ENCODE results near the gene TMC3. TPM values are rescaled to one million over a fixed set of nuclear protein-coding genes. Genes with fewer than 3 reads are reported as not detected.
"Not testable (repeated sequence)": the region's sequence is repeated elsewhere in the genome, so short reads cannot be mapped to it uniquely, and the experiment has no call there.

The TMC3 gene
- total RNA-seq, 1 donor from 2014 or later, result not detected

DNA sequence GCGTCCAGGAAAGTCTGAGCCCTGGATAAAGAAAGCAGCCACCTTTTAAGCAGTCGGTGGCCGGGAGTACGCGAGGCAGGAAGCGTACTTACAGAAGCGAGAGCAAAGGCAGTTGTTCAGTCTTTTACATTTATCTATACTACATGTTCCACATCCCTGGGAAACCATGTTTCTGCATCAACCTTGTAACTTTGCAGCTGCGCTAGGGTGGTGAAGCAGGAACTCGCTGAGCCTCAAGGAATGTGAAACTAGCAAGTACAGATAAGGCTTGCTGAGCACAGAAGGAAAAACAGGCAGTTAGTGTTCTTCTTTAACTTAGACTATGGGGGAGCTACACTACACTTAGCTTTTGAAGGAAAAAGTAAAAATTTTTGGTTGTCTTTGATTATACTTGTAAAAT, 42.9 kb downstream of the TMC3 start:
- DNase-seq; ATAC-seq (ENCODE audit: poor library complexity); intact Hi-C loops (cut with DNase I): not testable (repeated sequence)

DNA sequence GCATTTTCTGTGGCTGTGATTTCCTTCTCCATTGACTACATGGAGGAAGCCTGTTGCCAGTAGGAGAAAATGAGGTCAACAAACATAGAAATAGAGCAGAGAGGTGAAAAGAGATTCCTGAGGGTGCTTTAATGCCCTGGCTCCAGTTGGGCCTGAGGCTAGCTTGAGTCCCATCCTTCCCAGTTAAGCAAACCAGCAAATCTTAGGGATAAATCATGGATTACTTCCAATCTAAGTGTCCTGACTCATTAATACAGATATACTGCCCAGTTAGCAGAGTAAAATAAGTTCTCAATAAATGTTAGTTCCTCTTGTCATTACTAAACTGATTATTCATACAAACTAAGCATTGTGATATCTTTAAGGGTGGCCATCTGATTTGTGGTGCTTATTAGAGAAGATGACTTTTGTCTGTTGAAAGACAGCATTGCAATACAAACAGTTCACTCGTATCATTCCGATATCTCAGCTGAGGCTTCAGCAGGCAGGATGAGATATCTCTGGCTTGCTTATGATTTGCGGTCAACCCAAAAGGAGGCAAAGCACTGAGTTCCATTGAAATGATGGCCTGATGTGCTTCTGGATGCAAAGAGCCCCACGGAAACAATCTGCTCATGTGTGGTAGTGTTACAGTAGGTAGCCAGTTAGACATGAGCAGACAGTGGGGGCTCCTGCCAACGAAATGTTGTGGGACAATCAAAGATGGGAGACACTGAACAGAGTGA, 43.5 kb downstream of the TMC3 start:
- DNase-seq, result no peak

DNA sequence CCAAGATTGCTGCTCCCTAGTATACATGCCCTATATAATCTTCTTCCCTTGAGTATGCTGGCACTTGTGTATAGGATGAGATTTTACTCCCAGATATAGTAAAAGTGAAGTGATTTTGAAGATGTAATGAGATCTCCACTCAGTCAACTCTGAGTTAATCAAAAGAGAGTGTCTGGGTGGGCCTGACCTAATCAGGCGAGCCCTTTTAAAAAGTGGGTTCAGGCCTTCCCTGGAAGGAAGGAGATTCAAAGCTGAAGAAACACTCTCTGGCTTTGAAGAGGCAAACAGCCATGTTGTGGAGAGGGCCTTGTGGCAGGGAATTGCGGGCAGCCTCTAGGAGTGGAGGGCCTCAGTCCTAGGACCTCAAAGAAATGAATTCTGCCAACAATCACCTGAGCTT, 44.6 kb downstream of the TMC3 start:
- ATAC-seq (ENCODE audit: poor library complexity) (no peak), DNase-seq (no peak)
- intact Hi-C loops (cut with DNase I), result no loop called here

More for the DNA sequence above, 43.5 kb downstream of the TMC3 start:
- intact Hi-C loops (cut with DNase I), result no loop called here
- ATAC-seq (ENCODE audit: poor library complexity), result no peak

DNA sequence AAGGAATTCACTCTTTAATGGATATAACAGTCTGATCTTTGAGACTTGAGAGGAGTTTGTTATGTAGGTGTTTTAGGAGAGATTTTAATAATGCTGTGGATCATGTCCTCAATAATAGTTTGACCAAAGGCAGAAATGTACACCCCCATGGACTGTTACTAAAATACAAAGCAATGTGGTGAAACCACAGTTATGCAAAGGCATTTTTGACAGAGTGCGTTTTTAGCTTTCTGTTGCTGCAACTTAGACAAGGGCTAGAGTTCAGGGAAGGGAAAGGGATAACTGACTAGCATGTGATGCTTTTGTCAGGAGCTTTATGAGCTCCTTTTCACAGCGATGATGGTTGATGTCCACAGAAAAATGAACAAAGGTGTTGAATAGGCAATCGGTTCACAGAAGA, 46.5 kb downstream of the TMC3 start:
- DNase-seq, result no peak
- intact Hi-C loops (cut with DNase I), result no loop called here
- no peak for ATAC-seq (ENCODE audit: poor library complexity)

DNA sequence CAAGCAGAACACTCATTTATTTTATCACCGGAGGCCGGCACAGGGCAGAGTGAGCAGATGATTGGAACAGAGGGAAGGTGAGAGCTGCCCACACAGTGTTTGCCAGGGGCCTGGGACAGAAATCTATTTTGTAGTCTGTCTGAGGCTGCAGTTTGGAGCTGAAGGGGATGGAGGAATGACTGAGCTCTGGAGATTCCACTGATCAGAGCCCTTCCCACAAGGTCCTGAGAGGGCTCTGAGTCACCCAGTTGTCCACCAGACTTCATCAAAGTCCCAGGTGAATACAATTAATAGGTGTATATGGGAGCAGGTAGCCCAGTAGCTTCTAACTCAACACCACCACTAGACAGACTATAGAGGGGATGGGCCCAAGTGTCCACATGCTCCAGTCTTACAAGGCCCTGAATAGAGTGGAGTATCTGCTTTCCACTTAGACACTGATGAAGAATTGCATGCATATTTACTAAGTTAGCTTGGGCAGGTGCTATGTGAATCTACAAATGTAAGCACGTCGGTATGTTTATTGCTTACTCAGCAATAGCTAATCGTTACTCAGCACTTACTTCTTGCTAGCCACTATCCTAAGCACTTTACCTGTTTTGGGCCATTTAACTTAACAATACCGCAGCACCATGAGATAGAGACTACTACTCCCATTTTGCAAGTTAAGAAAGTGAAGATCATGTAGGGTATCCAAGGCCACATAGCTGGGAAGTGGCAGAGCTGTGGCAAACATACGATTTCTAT, 47.4 kb downstream of the TMC3 start:
- ATAC-seq (ENCODE audit: poor library complexity) (no peak), DNase-seq (no peak)
- intact Hi-C loops (cut with DNase I), result no loop called here

DNA sequence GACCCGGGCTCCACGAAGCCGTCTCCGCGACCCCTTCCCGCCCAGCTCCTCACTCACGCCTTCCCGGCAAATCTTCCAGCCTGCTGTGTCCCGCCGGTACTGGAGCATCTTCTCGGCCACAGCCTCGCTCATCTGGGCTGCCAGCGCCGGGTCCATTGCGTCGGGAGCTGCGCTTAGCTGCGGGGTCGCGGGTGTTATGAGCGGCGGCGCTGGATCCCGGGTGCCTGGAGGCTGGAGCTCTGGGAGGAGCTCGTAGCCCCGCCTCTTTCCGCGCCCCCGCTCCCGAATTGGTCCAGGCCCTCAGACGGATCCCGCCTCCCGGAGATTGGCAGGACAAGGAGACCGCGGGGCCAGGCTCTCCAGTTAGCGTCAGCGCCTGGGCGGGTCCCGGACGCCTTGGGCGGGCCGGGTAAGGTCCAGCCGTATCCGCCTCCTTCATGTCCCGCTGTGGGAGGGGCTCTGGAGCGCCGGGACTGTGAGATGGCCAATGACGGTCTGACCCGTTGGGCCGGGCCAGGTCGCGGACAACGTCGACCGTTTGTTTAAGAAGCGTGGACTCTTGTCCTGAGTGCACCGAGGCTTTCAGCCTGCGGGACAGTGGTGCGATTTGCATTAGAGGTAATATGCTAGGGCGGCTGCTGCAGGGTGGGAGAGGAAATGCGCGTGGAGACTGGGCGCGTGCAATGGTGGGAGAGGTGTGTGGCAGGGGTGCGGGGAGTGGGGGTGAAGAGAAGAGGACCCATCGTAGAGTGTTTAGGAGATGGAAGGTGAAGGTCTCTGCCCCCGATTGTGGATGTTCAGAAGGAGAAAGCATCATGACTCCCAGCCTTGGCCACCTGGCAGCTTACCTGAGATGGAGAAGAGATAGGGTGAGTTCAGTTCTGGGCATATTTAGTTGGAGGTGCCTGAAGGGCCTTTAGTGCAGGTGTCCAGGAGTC, 49.8 kb downstream of the TMC3 start, which contains the start of gene STARD5:
Gene STARD5 (minus strand): TSS at position 198 of the 938 bp plus-strand sequence. CDS start 42 bp downstream, at position 156.
- ATAC-seq (ENCODE audit: poor library complexity) (peak; percentile 100), DNase-seq (peak; percentile 100)
- intact Hi-C loops (cut with DNase I), result no loop called here

DNA sequence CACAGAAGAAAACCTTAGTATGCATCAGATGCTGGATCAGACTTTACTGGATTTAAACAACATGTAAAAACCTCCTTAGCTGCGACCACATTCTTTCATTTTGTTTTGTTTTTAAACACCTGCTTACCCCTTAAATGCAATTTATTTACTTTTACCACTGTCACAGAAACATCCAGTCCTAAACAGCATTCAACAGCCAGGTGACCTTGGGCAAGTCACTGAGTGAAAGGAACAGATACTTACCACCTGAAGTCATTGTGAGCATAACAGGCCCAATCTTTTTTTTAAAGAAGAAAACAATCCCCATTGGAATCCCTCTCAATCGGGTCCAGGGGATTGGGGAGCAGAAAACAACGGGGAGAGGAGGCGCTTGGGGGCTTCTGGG, 50.5 kb downstream of the TMC3 start:
- DNase-seq, result no peak
- no peak for ATAC-seq (ENCODE audit: poor library complexity)
- intact Hi-C loops (cut with DNase I), result no loop called here

DNA sequence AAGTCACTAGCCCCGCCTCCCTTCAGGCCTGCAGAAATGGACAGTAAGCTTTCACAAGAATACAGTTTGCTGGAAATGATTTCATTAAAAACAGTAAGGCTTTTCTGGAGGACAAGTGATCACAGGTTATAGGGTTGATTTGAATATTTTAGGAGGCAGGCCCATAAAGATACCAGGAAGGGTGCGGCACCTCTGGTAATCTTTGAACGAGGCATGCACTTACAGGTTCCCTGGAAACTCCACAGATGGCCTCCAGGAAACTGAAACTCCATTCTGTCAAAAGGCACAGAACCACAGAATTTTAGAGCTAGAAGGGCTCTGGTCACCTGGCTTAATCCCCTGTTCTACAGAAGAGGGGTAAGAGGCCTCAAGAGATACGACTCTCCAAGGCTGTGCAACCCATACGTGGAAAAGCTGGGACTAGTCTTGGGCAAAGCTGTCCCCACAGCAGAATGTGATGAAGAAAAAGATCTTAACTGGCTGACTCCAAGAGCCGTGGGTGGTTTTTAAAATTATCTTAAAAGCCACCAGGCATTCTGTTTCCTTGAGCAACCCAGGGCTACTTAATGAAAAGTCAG, 51.2 kb downstream of the TMC3 start:
- ATAC-seq (ENCODE audit: poor library complexity) (no peak), DNase-seq (no peak)
- intact Hi-C loops (cut with DNase I), result no loop called here

DNA sequence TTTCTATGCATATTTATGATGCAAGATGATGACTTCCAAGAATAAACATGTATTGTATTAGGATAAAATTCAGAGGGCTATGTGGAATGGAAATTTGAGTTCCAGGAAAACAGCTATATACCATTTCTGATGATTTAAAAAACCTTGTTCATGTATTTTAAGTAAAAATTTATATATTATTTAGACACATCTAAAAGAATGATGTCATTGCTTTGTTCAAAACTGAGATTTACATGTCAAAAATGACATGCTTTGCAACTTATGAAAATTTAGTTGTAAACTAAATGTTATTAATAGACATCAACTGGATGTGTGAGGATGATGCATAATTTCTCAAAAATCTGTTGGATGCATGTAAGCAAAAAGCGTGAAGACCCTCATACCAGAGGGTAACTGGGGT, 52.3 kb downstream of the TMC3 start:
- ATAC-seq (ENCODE audit: poor library complexity) (no peak), DNase-seq (no peak)
- intact Hi-C loops (cut with DNase I), result no loop called here

DNA sequence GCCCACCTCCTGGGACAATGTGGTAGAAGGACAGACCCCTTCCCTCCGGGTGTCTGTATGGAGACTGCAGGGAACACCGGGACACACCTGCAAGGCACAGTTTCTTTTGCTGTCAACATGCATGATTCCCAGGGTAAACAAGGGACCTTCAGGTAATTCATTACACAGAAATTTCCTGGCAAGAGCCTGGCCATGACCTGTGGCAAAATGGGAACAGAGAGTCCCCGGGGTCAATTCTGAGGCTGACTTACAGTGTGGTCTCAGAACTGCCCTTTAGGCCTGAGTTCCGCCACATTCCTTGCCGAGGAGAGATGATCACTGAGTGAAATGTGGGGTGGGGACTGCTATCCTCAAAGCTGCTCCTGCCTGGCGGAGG, 56.4 kb downstream of the TMC3 start:
- DNase-seq (no peak), ATAC-seq (ENCODE audit: poor library complexity) (no peak)
- intact Hi-C loops (cut with DNase I), result no loop called here

DNA sequence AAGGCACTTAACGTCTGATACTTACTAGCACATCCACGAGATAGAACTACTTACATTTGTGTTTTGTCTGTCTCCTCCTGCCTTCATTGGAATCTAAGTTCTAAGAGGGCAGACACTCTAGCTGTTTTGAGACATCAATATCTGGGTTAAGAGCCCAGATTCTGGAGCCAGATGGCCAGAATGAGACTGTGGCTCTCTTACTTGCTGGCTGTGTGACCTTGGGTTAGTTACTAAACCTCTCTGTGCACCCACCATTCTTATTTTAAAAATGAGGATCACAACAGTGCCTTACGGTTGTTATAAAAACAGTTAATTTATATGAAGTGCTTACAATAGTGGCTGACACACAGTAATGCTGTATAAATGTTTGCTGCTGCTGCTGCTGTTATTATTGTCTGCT, 57.7 kb downstream of the TMC3 start:
- intact Hi-C loops (cut with DNase I), result no loop called here
- DNase-seq, result no peak
- no peak for ATAC-seq (ENCODE audit: poor library complexity)

DNA sequence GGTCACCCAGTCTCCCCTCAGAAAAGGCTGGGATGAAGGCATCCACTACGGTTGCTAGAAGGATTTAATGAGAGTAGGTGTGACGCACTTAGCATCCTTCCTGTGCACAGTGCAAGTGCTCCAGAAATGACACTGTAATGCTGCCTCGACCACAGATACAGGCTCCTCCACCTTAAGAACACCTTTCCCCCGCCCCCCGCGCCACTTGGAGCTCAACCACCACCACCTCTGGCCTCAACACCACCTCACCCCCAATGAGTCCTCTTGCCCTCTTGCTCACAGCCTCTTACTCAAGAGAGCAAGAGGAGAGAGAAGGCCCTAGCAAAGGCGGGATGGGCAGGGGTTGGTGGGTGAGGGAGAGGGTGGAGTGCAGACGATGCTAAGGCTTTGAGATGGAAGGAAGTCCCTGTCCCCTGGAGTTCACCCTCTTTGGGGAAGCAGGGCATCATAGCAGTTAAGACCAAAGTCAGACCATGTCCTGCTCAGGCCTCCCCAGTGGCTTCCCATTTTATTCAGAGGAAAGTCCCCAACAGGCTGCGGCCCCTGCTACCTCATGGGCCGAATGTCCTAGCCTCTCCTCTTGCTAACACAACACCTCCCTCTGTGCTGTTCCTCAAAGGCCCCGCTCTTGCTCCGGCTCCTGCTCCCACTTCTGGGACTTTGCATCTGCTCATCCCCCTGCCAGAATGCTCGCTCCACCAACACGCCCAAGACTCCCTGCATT, 58.4 kb downstream of the TMC3 start:
- intact Hi-C loops (cut with DNase I), result no loop called here

DNA sequence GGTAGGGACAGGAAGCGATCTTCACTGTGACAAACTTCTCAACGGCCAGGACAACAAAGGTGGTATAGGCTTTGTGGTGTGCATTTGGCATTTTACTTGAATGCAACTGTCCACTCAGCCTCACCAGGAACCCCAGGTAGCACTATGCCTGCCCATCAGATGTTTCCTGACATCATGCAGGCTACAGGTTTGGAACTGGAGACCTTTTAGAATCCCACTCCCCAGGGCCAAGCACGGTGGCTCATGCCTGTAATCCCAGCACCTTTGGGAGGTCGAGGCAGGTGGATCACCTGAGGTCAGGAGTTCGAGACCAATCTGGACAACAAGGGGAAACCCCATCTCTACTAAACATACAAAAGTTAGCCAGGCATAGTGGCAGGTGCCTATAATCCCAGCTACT, 59.6 kb downstream of the TMC3 start:
- no peak for ATAC-seq (ENCODE audit: poor library complexity)
- intact Hi-C loops (cut with DNase I), result no loop called here
- no peak for DNase-seq

More for the DNA sequence above, 58.4 kb downstream of the TMC3 start:
- ATAC-seq (ENCODE audit: poor library complexity) (no peak), DNase-seq (no peak)

DNA sequence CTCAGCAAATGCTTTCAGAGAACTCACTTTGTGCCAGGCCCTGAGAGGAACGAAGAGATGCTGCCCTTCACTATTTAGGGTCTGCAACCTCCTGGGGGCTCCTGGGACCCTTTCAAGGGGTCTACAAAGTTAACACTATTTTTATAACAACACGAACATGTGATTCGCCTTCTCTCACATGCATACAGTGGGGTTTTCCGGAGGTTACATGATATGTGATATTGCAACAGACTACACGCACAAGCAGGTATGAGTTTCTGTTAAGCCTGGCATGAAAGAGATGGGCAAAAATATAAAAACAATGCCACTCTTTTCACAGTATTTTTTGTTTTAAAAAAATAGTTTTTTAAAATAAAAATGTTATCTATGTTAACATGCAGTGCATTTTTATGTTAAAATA, 60.3 kb downstream of the TMC3 start:
- intact Hi-C loops (cut with DNase I), result no loop called here
- ATAC-seq (ENCODE audit: poor library complexity), result no peak
- DNase-seq, result no peak

DNA sequence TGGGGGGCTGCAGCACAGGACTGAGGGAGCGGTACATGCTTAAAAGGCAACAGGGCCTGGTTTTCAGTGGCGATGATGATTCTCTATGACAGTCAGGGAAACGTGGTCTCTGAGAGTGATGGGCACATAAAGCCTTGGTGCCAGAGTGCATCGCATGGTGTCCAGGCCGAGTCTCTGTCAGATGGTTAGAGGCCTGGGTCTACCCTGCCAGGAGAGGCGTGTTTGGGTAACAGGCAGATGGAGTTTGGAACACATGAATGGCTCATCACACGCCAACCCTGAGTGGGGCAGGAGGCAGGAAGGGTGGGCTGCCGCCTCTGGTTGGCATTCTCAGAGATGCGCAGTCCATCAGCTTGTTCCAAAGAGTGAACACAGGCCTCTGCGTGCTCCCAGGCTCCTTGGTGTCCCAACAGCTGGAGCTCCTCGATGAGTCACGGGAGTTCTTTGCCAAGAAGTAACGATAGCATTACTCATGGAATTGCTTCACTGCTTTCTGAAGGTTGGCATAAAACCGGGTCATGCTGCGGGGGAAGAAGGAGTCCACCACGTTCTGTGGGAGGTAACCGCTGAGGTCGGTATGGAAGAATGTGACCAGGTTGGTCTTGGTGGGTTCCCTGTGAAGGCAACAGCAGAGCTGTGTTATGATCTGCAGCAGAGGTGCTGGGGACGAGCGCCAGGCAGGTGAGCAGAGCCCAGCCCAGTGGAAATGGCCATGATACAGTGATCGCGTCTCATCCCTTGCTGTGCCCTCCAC, 61.0 kb downstream of the TMC3 start:
- intact Hi-C loops (cut with DNase I), result no loop called here
- peak; percentile 81 for ATAC-seq (ENCODE audit: poor library complexity)

DNA sequence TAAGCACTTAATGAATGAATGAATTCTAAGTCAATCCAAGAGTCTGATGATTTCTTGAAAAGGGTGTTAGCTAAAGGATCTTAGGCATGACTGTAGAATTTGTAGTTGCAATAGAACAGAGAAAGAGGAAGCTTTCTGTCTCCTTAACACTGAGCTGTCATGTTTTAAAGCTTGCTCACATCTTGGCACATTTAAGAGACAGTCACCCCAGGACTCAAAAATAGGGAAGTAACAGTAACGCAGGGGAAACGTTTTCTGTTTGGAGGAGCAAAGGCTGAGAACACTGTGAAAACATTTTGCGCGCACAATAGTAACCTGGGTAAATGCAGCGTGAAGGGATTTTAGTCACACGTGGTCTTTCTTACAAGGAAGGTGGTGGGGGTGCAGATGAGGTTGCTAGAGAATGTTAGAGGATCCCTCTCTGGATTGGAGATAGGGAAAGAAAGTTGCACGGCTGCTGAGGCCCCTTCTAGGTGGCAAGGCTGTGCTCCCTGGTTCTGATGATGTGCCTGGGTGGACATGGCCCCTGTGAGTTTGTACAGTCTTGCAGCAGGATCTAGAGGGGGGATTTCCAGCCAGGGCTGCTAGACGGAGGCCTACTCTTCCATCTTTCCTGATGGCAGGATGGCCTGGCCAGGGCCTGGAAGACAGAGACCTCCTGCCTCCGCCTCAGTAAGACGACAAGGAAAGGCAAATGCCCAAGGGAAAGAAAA, 62.1 kb downstream of the TMC3 start:
- ATAC-seq (ENCODE audit: poor library complexity) (peak; percentile 34), DNase-seq (no peak)
- intact Hi-C loops (cut with DNase I), result no loop called here

More for the DNA sequence above, 61.0 kb downstream of the TMC3 start:
- peak; percentile 79 for DNase-seq

DNA sequence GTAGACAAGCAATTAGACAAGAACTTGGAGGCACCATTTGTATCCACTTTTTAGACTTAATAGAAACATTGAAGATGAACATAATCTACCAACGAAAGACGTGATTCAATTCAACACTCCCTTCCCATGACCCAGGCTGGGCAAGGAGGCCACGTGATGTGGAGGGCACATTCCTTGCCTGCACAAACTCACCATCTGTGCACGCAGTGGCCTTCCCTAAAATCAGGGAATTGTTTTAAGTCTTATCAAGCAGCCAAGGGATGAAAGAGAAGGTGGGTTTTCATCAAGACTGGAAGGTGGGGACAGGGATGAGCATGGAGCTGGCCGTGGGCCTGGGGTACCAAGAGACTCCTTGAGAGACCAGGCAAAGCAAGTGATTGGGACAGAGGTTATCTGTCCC, 63.5 kb downstream of the TMC3 start:
- intact Hi-C loops (cut with DNase I), result no loop called here
- ATAC-seq (ENCODE audit: poor library complexity) (no peak), DNase-seq (no peak)
